NAMALWA (cell line): ENCODE results near the gene ATG2B.
"Not testable (repeated sequence)": the region's sequence is repeated elsewhere in the genome, so short reads cannot be mapped to it uniquely, and the experiment has no call there.

Experiments used
- DNase-seq: peaks from one replicate; pipeline ENCODE4 v3.0.0-alpha.2; 2015; ENCODE audit warnings: low spot score

Gene ATG2B

GRCh38 chr14:96380735-96381134 lies 17.6 kb upstream of the ATG2B start:
- DNase-seq = no peak

DNA sequence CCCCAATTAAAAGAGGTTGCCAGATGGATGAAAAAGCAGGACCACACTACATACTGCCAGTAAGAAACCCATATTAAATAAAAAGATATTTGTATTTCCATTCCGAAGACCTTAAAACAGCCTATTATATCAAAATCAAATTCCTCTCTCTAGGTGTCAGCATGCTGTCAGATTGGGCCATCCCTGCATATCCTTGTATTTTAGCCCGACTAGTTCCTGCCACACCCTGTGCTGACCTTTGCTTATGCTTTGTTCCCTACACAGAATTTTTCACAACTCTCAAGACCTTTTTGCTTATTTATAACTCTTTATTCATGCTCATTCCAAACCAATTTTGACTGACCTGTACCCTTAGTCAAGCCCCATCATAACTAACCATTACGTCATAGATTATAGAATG lies 13.0 kb upstream of the ATG2B start:
- no peak for DNase-seq

- DNase-seq = no peak
Observed at GRCh38 chr14:96373538-96373937, 10.4 kb upstream of the ATG2B start.

DNA sequence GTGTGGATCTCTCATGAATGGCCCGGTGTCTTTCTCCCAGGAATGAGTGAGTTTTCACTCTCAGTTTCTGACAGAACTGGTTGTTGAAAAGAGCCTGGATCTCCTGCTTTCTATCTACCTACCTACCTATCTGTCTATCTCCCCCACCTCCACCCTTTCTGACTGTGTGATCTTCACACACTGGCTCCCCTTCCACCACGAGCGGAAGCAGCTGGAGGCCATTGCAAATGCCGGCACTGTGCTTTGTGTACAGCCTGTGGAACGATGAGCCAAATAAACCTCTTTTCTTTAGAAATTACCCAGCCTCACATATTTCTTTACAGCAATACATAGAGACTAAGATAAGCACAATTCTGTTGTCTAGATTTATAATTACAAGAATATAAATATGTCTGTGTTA lies 7.4 kb upstream of the ATG2B start:
- no peak for DNase-seq

GRCh38 chr14:96368534-96368933 lies 5.4 kb upstream of the ATG2B start:
- DNase-seq = no peak

- no peak for DNase-seq
Observed at GRCh38 chr14:96364962-96365361, 1.8 kb upstream of the ATG2B start.

DNA sequence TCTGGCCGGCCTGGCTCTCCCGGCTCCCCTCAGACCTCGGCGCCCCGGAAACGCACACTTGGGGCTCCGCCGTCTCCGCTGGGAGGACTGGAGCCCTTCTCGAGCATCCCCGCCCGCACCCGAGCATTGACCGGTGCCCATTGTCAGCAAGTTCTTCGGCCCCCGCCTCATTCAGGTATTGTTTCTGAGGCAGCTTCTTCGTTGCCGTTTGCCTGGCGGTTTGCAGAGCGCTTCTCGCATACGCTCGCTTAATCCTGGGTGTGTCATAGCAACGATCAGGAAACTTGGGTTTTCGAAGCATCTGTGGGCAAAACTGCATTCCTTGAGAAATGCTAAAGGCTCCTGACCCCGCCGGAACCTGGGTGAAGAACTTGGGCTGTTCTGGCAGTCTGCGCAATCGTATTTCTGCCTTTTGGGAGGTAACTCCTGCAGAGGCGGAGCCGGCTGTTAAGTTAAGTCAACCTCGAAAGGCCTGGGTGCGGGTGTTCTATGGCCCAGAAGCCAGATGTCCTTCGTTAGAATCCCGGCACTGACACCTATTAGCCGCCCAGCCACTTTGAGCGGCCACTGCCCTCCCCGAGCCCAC lies 703 bp upstream of the ATG2B start:
- peak; percentile 69 for DNase-seq

- peak; percentile 86 for DNase-seq
Observed at GRCh38 chr14:96362071-96362964, 823 bp downstream of the ATG2B start.

DNA sequence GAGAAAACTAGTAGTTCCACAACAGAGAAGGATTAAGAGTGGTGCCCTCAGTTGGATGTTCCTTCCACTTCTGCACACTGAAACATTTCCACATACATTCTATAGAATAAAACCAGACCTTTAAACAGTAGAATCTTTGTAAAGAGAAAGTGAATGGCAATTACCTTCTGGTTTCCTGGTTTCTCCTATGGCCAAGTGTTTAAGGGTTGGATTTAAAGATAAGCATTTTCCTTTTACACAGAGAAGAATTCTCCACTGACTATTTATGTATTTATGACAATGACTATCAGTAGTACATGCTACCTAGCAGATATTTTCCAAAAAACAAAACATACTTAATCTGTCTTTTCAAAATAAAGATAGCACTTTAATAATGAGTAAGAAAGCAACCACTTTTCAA lies 3.2 kb downstream of the ATG2B start:
- no peak for DNase-seq

GRCh38 chr14:96357216-96357615 lies 5.9 kb downstream of the ATG2B start:
- peak; percentile 19 for DNase-seq

- no peak for DNase-seq
Observed at GRCh38 chr14:96354246-96354645, 8.9 kb downstream of the ATG2B start.

GRCh38 chr14:96352708-96353107 lies 10.4 kb downstream of the ATG2B start:
- DNase-seq = no peak

DNA sequence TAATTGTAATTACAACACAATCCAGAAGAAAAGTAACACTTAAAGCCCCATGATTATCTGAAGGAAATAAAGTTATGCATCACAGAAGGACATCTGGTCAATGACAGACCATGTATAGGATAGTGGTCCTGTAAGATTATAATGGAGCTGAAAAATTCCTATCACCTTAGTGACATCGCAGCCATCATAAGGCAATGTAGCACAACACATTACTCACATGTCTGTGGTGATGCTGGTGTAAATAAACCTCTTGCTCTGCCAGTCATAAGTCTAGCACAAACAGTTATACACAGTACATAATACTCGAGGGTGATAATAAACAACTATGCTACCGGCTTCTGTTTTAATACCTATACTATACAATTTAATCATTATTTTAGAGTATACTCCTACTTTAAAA lies 11.2 kb downstream of the ATG2B start:
- DNase-seq = no peak

- DNase-seq = no peak
Observed at GRCh38 chr14:96349286-96350075, 13.7 kb downstream of the ATG2B start.

GRCh38 chr14:96347957-96348356 lies 15.2 kb downstream of the ATG2B start:
- not testable (repeated sequence) for DNase-seq

DNA sequence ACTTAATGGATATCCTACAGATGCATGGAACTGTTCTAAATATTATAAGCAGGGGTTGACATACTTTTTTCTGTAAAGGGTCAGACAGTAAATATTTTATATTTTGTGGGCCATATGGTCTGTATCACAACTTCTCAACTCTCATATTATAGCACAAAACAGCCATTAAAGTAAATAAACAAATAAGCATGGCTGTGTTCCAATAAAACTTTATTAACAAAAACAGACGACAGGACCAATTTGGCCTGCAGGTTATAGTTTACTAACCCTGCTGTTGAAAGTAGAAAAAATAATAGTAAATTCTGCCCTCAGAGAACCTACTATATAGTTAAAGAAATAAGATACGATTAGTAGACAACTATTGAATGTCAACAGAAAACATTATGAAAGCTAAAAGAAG lies 17.5 kb downstream of the ATG2B start:
- DNase-seq = no peak

- DNase-seq = no peak
Observed at GRCh38 chr14:96341323-96341722, 21.8 kb downstream of the ATG2B start.

- no peak for DNase-seq
Observed at GRCh38 chr14:96338551-96338950, 24.6 kb downstream of the ATG2B start.

DNA sequence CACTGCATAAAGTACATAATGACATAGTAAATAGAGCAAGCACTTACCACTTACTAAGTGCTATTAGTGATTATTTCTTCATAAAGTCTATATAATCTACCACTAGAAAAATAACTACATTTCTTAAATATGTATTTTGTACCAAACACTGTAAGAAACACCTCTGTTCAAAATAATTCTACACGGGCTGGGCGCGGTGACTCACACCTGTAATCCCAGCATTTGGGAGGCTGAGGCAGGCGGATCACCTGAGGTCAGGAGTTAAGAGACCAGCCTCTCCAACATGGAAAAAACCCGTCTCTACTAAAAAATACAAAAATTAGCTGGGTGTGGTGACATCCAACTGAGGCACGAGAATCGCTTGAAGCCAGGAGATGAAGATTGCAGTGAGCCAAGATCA lies 38.9 kb downstream of the ATG2B start:
- DNase-seq = no peak

DNA sequence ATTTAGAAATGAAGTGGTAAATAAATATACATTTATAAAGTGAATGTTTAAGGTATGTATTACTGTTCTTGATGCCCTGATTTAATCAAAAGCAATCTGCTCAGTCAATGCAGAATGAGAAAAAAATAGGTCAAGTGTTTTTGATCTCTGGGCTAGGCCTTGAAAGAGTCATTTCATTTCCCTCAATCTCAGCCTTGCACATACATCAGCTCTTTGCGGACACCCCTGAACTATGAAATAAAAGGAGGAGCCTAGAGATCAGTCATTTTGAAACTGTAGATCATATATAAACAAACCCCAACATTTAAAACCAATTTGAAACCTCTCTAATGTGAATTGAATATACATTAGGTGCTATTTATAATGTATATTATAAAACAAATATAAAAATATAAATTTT lies 42.5 kb downstream of the ATG2B start:
- DNase-seq = no peak

DNA sequence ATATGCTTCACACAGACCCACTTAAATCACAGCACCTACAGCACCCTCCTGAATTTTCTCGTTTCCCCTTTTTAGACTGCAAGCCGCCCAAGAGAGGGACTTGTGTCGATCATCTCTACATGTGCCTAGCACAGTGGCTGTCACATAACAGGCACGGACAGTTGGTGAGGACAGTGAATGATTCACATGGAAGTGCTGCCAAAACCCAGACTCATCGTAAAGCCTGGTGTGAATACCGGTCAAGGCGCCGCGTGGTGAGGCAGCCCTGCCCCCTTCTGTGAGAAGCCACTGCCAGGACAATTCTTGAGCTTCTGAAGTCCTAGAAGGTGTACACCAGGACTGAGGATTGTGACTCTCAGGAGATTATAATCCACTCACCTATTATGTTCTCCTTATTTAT lies 44.3 kb downstream of the ATG2B start:
- DNase-seq = no peak

DNA sequence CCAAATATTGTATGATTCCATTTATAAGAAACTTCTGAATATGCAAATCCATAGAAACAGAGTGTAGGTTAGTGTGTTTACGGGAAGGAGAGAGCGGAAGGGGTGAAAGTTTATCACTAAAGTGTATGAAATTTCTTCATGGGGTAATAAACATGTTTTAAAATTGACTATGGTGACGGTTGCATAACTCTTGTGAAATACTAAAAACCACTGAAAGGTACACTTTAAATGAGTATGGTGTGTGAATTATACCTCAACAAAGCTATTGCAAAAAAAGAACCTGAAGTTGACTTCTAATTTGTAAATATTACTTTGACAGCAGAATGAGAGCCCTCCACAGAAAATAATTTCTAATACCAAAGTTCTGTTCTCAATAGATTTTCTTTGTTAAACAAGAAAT lies 47.1 kb downstream of the ATG2B start:
- DNase-seq = no peak

DNA sequence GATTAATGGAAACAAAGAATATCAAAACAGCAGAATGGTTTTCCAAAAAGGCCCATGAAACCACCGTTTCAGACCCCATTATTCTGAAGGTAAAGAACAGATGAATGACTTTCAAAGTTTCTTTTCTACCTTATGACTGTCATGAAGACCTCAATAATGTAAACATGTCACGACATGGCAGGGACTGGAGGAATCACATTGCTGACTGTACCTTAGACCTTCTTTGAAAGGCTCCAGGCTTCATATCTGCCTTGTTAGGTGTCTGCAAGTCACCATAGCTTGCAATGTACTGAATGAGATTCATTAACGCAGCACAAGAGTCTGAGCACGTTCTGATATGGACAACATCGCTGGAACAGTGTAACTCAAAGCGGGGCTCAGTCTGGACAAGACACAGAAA lies 52.2 kb downstream of the ATG2B start:
- no peak for DNase-seq
